Measurements from ENCODE around the gene SLC7A14. TPM values are rescaled to one million over a fixed set of nuclear protein-coding genes. Genes with fewer than 3 reads are reported as not detected.
A peak's percentile ranks its signal among the peaks of the same experiment; 100 is the strongest.

SLC7A14 gene
- total and polyA plus RNA-seq, 2 donors (not counting 1 experiment from before 2014, with no cell fraction given), result not detected

GRCh38 chr3:170633573-170633972 lies 47.7 kb upstream of the SLC7A14 start:
- CTCF ChIA-PET, result no interaction called here
- Histone ChIP-seq H3K4me3 (ENCODE audit: control extremely low read depth in 1 of 5, extremely low read depth in 1 of 5, insufficient read depth in 1 of 5, low read depth in 2 of 5, low read length in 4 of 5) (no peak overlapping the region), H3K9me3 (ENCODE audit: control extremely low read depth in 1 of 3, control insufficient read depth in 2 of 3, insufficient read depth in 1 of 3, low read length in 2 of 3) (no peaks in the 10 kb centered on the region), H3K27ac (ENCODE audit: low read length in 2 of 2) (no peak overlapping the region), H3K4me1 (ENCODE audit: control insufficient read depth in 2 of 2, insufficient read depth in 2 of 2, low read length in 2 of 2) (peaks cover 3 to 4% of the 10 kb centered on the region in 2 donors), H3K36me3 (replicated peaks in 1 of 2; ENCODE audit: control extremely low read depth in 1 of 2, control insufficient read depth in 1 of 2, extremely low read depth in 1 of 2, insufficient read depth in 2 of 2, low read length in 1 of 2) (no peaks in the 10 kb centered on the region), H4K20me1 (ENCODE audit: control insufficient read depth, insufficient read depth, low read length, poor library complexity, severe bottlenecking) (no peaks in the 10 kb centered on the region), H3K79me2 (ENCODE audit: control insufficient read depth, insufficient read depth, low read length) (no peaks in the 10 kb centered on the region), H2AFZ (ENCODE audit: insufficient read depth, low read depth, low read length, poor library complexity, severe bottlenecking) (no peak overlapping the region), H3K27me3 (replicated peaks in 1 of 4; ENCODE audit: control extremely low read depth in 1 of 4, control insufficient read depth in 3 of 4, insufficient read depth in 4 of 4, low read length in 3 of 4) (peaks cover 0 to 32% (median 10%) of the 10 kb centered on the region in 4 experiments), H3K4me2 (replicated peaks; ENCODE audit: low read depth, low read length, poor library complexity, severe bottlenecking) (no peak overlapping the region), H3K9ac (ENCODE audit: low read length) (no peak overlapping the region)
- no peak for TF ChIP-seq EZH2 (IDR thresholded peaks at IDR 0.05; ENCODE audit: borderline replicate concordance, insufficient read depth, low read depth, low read length, poor library complexity, severe bottlenecking)
- TF ChIP-seq CTCF (IDR thresholded peaks at IDR 0.05), result no peak
- peaks cover 56% of the 10 kb centered on the region for H3K27me3 Mint-ChIP-seq
- H3K4me3 Mint-ChIP-seq, result no peak overlapping the region
- whole genome bisulfite sequencing (ENCODE audit: insufficient coverage), result 73% methylated on average over 3 of the region's 4 CpGs
- peaks cover 4% of the 10 kb centered on the region for H3K4me1 Mint-ChIP-seq
- H3K27ac Mint-ChIP-seq, result no peak overlapping the region
- no peaks in the 10 kb centered on the region for H3K9me3 Mint-ChIP-seq (ENCODE audit: insufficient read depth)
- ATAC-seq (ENCODE audit: low read depth) (no peak), DNase-seq (no peak)
- POLR2A ChIA-PET, result no interaction called here
- intact Hi-C loops (cut with micrococcal nuclease), result no loop called here

- H3K27me3 ChIP-seq (replicated peaks in 1 of 4; ENCODE audit: control extremely low read depth in 1 of 4, control insufficient read depth in 3 of 4, insufficient read depth in 4 of 4, low read length in 3 of 4), result peaks cover 0 to 28% (median 11%) of the 10 kb centered on the region in 4 experiments
- H3K4me1 Mint-ChIP-seq, result peaks cover 4% of the 10 kb centered on the region
- ATAC-seq (ENCODE audit: low read depth) (peak; percentile 31), DNase-seq (no peak)
- WGBS (ENCODE audit: insufficient coverage), result no CpG with 5 or more reads among the region's 4 CpGs
- H3K4me3 Mint-ChIP-seq, result no peak overlapping the region
- H3K79me2 ChIP-seq (ENCODE audit: control insufficient read depth, insufficient read depth, low read length), result no peaks in the 10 kb centered on the region
- no peaks in the 10 kb centered on the region for H3K9me3 ChIP-seq (ENCODE audit: control extremely low read depth in 1 of 3, control insufficient read depth in 2 of 3, insufficient read depth in 1 of 3, low read length in 2 of 3)
- no peak for TF ChIP-seq CTCF (IDR thresholded peaks at IDR 0.05)
- TF ChIP-seq EZH2 (IDR thresholded peaks at IDR 0.05; ENCODE audit: borderline replicate concordance, insufficient read depth, low read depth, low read length, poor library complexity, severe bottlenecking), result no peak
- H3K27me3 Mint-ChIP-seq, result peaks cover 58% of the 10 kb centered on the region
- no peaks in the 10 kb centered on the region for H4K20me1 ChIP-seq (ENCODE audit: control insufficient read depth, insufficient read depth, low read length, poor library complexity, severe bottlenecking)
- H3K27ac Mint-ChIP-seq, result no peak overlapping the region
- no peak overlapping the region for H3K9ac ChIP-seq (ENCODE audit: low read length)
- no peak overlapping the region for H3K27ac ChIP-seq (ENCODE audit: low read length in 2 of 2)
- H2AFZ ChIP-seq (ENCODE audit: insufficient read depth, low read depth, low read length, poor library complexity, severe bottlenecking), result no peak overlapping the region
- POLR2A ChIA-PET, result no interaction called here
- H3K4me2 ChIP-seq (replicated peaks; ENCODE audit: low read depth, low read length, poor library complexity, severe bottlenecking), result no peak overlapping the region
- intact Hi-C loops (cut with micrococcal nuclease), result no loop called here
- H3K9me3 Mint-ChIP-seq (ENCODE audit: insufficient read depth), result no peaks in the 10 kb centered on the region
- no peaks in the 10 kb centered on the region for H3K36me3 ChIP-seq (replicated peaks in 1 of 2; ENCODE audit: control extremely low read depth in 1 of 2, control insufficient read depth in 1 of 2, extremely low read depth in 1 of 2, insufficient read depth in 2 of 2, low read length in 1 of 2)
- CTCF ChIA-PET, result no interaction called here
- H3K4me3 ChIP-seq (ENCODE audit: control extremely low read depth in 1 of 5, extremely low read depth in 1 of 5, insufficient read depth in 1 of 5, low read depth in 2 of 5, low read length in 4 of 5), result no peak overlapping the region
- peaks cover 3 to 4% of the 10 kb centered on the region in 2 donors for H3K4me1 ChIP-seq (ENCODE audit: control insufficient read depth in 2 of 2, insufficient read depth in 2 of 2, low read length in 2 of 2)
These were observed 46.9 kb upstream of the SLC7A14 start for GRCh38 chr3:170632780-170633179.
